Heart left ventricle (tissue), 13 donors: Measurements from ENCODE around the gene GOLGA7B.

ENCODE experiments used
- CTCF ChIP-seq, 12 donors: fragments of 200-600 bp; sonication (generic) in 4 of 12; IDR thresholded peaks; one replicate each; pipeline versions ENCODE4 v1.5.0 to v1.8.0; 2018 to 2022; ENCODE audit warnings: antibody characterized with exemption in 12 of 12, mild to moderate bottlenecking in 5 of 12
- POLR2A ChIP-seq, 2 donors: fragments of 450-650 bp; IDR thresholded peaks; one replicate each; pipeline ENCODE4 v1.6.1; 2017; ENCODE audit warnings: antibody characterized with exemption in 2 of 2, mild to moderate bottlenecking in 2 of 2, moderate library complexity in 2 of 2
- donor health status: ischemic (EF 13 %, LVEDD 7.1; RV severe dilation, severe dysfunction).
- donor health status: DM: no; HTN: yes; CAD: no.
- donor health status: DM: no; HTN: no; CAD: no.
- donor health status: ischemic (EF 25% LVEDD 6.9; RV normal size, moderate dysfunction).
- donor health status: ischemic (EF 25% LVEDD 5.7; RV mildly dilated, moderate dysfunction).
- donor health status: ischemic (EF 35%, LVEDD 5.7; RV mildly dilated, moderate dysfunction).
- donor health status: nonischemic (EF 11% LVEDD 7.7; RV severe dilation, severe dysfunction).
- donor health status: DM: yes; HTN: yes; CAD: no.
- donor health status: PGD.
- donor health status: ischemic (EF 29% LVEDD 5.4; RV normal size, mild dysfunction).
- donor health status: nonischemic (EF 23%, LVEDD 6.1; RV moderate dilation, normal function).

GRCh38 chr10:97901381-97901780, 51.7 kb downstream of the GOLGA7B start:
- TF ChIP-seq CTCF (IDR thresholded peaks at IDR 0.05) (no peak), POLR2A (IDR thresholded peaks at IDR 0.05) (no peak)
